ENCODE data around the gene NARS2.
"Not testable (repeated sequence)": the region's sequence is repeated elsewhere in the genome, so short reads cannot be mapped to it uniquely, and the experiment has no call there.

The NARS2 gene

DNA sequence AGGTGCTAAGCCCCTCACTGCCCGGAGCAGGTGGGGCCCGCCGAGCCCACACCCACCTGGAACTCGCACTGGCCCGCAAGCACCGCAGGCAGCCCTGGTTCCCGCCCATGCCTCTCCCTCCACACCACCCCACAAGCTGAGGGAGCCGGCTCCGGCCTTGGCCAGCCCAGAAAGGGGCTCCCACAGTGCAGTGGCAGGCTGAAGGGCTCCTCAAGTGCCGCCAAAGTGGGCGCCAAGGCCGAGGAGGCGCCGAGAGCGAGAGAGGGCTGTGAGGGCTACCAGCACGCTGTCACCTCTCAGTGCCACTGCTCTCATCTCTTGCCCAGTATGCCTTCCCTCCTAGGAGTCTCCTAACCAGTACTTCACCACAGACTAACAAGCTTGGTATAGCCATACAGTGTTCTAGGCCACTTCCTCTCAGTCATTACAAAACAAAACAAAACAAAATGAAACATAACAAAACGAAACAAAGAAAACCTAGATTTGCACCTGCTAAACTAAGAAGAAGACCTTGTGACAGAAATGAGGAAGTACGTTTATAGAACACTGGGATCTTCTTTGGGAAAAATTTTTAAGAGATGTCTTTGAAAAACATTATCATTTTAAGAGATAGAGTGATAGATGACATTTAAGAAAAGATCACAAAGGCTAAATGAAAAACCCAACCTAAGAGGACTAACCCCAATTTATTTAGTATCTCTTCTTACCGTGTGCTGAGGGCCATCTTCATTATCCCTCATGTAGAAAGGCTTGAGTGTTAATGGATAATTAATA, 109.3 kb downstream of the NARS2 start:
- Histone ChIP-seq H4K20me1 (ENCODE audit: insufficient read depth) (no peaks in the 10 kb centered on the region; the same call in 1 of the 2 replicates), H3K9ac (peak overlapping the region; percentile 64; the same call in 1 of the 2 replicates), H3K36me3 (ENCODE audit: insufficient read depth) (no peaks in the 10 kb centered on the region; the same call in 1 of the 2 replicates), H3K27ac (peak overlapping the region; percentile 94), H3K4me2 (peak overlapping the region; percentile 83), H3K27me3 (ENCODE audit: insufficient read depth, low read depth) (no peaks in the 10 kb centered on the region), H3K4me3 (IDR thresholded peaks at IDR 0.05; ENCODE audit: insufficient read depth, low read depth, low read length) (no peak overlapping the region), H2AFZ (ENCODE audit: low read depth) (peak overlapping the region; percentile 54), H3K79me2 (ENCODE audit: insufficient read depth, low read depth) (no peaks in the 10 kb centered on the region), H3K4me1 (ENCODE audit: low read depth, poor library complexity, severe bottlenecking) (peaks cover 32% of the 10 kb centered on the region)
- TF ChIP-seq, protein P1, sequence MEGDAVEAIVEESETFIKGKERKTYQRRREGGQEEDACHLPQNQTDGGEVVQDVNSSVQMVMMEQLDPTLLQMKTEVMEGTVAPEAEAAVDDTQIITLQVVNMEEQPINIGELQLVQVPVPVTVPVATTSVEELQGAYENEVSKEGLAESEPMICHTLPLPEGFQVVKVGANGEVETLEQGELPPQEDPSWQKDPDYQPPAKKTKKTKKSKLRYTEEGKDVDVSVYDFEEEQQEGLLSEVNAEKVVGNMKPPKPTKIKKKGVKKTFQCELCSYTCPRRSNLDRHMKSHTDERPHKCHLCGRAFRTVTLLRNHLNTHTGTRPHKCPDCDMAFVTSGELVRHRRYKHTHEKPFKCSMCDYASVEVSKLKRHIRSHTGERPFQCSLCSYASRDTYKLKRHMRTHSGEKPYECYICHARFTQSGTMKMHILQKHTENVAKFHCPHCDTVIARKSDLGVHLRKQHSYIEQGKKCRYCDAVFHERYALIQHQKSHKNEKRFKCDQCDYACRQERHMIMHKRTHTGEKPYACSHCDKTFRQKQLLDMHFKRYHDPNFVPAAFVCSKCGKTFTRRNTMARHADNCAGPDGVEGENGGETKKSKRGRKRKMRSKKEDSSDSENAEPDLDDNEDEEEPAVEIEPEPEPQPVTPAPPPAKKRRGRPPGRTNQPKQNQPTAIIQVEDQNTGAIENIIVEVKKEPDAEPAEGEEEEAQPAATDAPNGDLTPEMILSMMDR (conservative IDR thresholded peaks at IDR 0.05; ENCODE audit: low read depth, low read length): no peak

DNA sequence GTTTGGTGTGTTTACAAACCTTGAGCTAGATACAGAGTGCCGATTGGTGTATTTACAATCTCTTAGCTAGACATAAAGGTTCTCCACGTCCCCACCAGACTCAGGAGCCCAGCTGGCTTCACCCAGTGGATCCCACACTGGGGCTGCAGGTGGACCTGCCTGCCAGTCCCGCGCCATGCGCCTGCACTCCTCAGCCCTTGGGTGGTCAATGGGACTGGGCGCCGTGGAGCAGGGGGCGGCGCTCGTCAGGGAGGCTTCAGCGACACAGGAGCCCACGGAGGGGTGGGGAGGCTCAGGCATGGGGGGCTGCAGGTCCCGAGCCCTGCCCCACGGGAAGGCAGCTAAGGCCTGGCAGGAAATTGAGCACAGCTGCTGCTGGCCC, 109.9 kb downstream of the NARS2 start:
- peak overlapping the region; percentile 94 for H3K27ac ChIP-seq

GRCh38 chr11:78460471-78460870, 114.2 kb downstream of the NARS2 start:
- Histone ChIP-seq H3K27ac (no peak overlapping the region), H3K4me1 (ENCODE audit: low read depth, poor library complexity, severe bottlenecking) (peaks cover 30% of the 10 kb centered on the region), H3K36me3 (ENCODE audit: insufficient read depth) (no peaks in the 10 kb centered on the region; the same call in 1 of the 2 replicates), H3K4me3 (IDR thresholded peaks at IDR 0.05; ENCODE audit: insufficient read depth, low read depth, low read length) (no peak overlapping the region), H3K27me3 (ENCODE audit: insufficient read depth, low read depth) (no peaks in the 10 kb centered on the region), H2AFZ (ENCODE audit: low read depth) (no peak overlapping the region), H4K20me1 (ENCODE audit: insufficient read depth) (no peaks in the 10 kb centered on the region; the same call in 1 of the 2 replicates), H3K4me2 (no peak overlapping the region), H3K9ac (no peak overlapping the region), H3K79me2 (ENCODE audit: insufficient read depth, low read depth) (no peaks in the 10 kb centered on the region)
- TF ChIP-seq, protein P1 (conservative IDR thresholded peaks at IDR 0.05; ENCODE audit: low read depth, low read length): no peak

More for the DNA sequence above, 109.9 kb downstream of the NARS2 start:
- H3K27me3 ChIP-seq (ENCODE audit: insufficient read depth, low read depth); H4K20me1 ChIP-seq (ENCODE audit: insufficient read depth); H3K79me2 ChIP-seq (ENCODE audit: insufficient read depth, low read depth); H3K4me3 ChIP-seq (IDR thresholded peaks at IDR 0.05; ENCODE audit: insufficient read depth, low read depth, low read length); H3K36me3 ChIP-seq (ENCODE audit: insufficient read depth): not testable (repeated sequence)
- Histone ChIP-seq H3K4me2 (peak overlapping the region; percentile 83), H3K4me1 (ENCODE audit: low read depth, poor library complexity, severe bottlenecking) (peaks cover 32% of the 10 kb centered on the region), H3K9ac (peak overlapping the region; percentile 64; the same call in 1 of the 2 replicates), H2AFZ (ENCODE audit: low read depth) (peak overlapping the region; percentile 54)

DNA sequence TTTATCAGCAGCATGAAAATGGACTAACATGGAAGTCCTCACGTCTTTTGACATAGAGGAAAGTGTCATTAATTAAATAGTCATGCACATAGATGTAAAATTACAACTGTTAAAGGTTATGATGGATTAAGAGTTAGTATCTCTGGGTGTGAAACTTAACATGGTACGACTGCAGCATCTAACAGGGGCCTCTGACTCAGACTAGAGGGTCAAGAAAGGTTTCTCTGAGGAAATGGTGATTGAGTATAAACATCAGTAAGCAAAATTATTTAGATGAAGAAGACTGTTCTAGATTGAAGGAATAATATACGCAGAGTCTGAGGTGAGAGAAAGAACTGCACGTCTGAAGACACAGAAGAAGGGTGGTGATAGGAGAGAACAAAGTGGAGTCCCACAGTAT, 114.9 kb downstream of the NARS2 start:
- H3K4me1 ChIP-seq (ENCODE audit: low read depth, poor library complexity, severe bottlenecking): peaks cover 33% of the 10 kb centered on the region
- no peak overlapping the region for H3K4me2 ChIP-seq
- no peaks in the 10 kb centered on the region for H3K79me2 ChIP-seq (ENCODE audit: insufficient read depth, low read depth)
- H3K9ac ChIP-seq: no peak overlapping the region
- no peaks in the 10 kb centered on the region; the same call in 1 of the 2 replicates for H4K20me1 ChIP-seq (ENCODE audit: insufficient read depth)
- no peak overlapping the region for H3K27ac ChIP-seq
- H3K27me3 ChIP-seq (ENCODE audit: insufficient read depth, low read depth): no peaks in the 10 kb centered on the region
- TF ChIP-seq, protein P1 (conservative IDR thresholded peaks at IDR 0.05; ENCODE audit: low read depth, low read length): no peak
- no peak overlapping the region for H2AFZ ChIP-seq (ENCODE audit: low read depth)
- H3K36me3 ChIP-seq (ENCODE audit: insufficient read depth): no peaks in the 10 kb centered on the region; the same call in 1 of the 2 replicates
- no peak overlapping the region for H3K4me3 ChIP-seq (IDR thresholded peaks at IDR 0.05; ENCODE audit: insufficient read depth, low read depth, low read length)

DNA sequence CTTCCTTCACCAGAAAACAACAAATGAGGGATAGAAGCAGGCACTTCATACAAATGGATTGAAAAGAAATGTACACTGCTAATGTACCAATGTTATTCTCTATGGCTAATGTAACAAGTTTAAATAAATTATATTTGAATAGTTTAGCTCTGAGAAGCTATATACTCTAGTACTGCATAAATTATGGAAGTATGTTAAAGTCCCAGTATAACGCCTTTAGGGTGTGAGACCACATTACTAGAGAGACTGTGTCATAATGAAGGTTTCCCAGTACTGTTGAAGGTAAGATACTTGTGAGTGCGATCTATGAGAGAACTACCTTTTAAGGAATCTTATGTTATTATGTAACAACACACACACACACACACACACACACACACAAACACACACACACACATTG, 117.2 kb downstream of the NARS2 start:
- Histone ChIP-seq H3K36me3 (ENCODE audit: insufficient read depth) (no peaks in the 10 kb centered on the region), H3K4me3 (IDR thresholded peaks at IDR 0.05; ENCODE audit: insufficient read depth, low read depth, low read length) (no peak overlapping the region), H3K9ac (no peak overlapping the region), H2AFZ (ENCODE audit: low read depth) (no peak overlapping the region), H3K27me3 (ENCODE audit: insufficient read depth, low read depth) (no peaks in the 10 kb centered on the region), H3K27ac (no peak overlapping the region), H3K4me2 (no peak overlapping the region), H3K4me1 (ENCODE audit: low read depth, poor library complexity, severe bottlenecking) (peaks cover 51% of the 10 kb centered on the region), H3K79me2 (ENCODE audit: insufficient read depth, low read depth) (no peaks in the 10 kb centered on the region), H4K20me1 (ENCODE audit: insufficient read depth) (no peaks in the 10 kb centered on the region; the same call in 1 of the 2 replicates)
- TF ChIP-seq, protein P1 (conservative IDR thresholded peaks at IDR 0.05; ENCODE audit: low read depth, low read length): no peak
